Testis (tissue), 3 donors: ENCODE results near the gene UBA6. TPM values are rescaled to one million over a fixed set of nuclear protein-coding genes. Genes with fewer than 3 reads are reported as not detected.

ENCODE experiments used
- DNase-seq: peaks from one replicate; pipeline ENCODE4 v3.0.0-alpha.2; 2019
- H3K27ac ChIP-seq, 2 donors: fragments of 200-600 bp; sonication (generic); one replicate each; pipeline ENCODE4 v1.5.1; 2019
- H3K27me3 ChIP-seq: fragments of 200-600 bp; sonication (generic); one replicate; pipeline ENCODE4 v1.5.1; 2019
- H3K36me3 ChIP-seq: fragments of 200-600 bp; sonication (generic); one replicate; pipeline ENCODE4 v1.5.1; 2017; ENCODE audit warnings: low read depth; ENCODE audit errors: missing control alignments
- H3K4me1 ChIP-seq: fragments of 200-600 bp; sonication (generic); one replicate; pipeline ENCODE4 v1.5.1; 2019
- H3K4me3 ChIP-seq, 2 donors: fragments of 200-600 bp; sonication (generic); one replicate each; pipeline ENCODE4 v1.5.1; 2017 to 2019
- H3K9me3 ChIP-seq: fragments of 200-600 bp; sonication (generic); one replicate; pipeline ENCODE4 v1.5.1; 2017
- POLR2A ChIP-seq: fragments of 450-650 bp; IDR thresholded peaks from one replicate; pipeline ENCODE4 v1.6.1; 2017; ENCODE audit warnings: antibody characterized with exemption, mild to moderate bottlenecking, moderate library complexity
- WGBS, 2 donors: methylation state at CpG; one replicate each; pipeline ENCODE4 v1.1.5; 2018; 5-methylcytosine and 5-hydroxymethylcytosine counted together
- intact Hi-C: fragments of 100-400 bp; cut with DNase I; formaldehyde crosslinking; loops from one replicate; pipeline ENCODE4 v1.15.1; 2023; ENCODE audit warnings: low total_unique reads
- polyA plus RNA-seq: library from polyadenylated mRNA; stranded (reverse); fragments of 350-450 nt; fragmentation: Illumina TruSeq; extraction: RNeasy Lipid Tissue Mini Kit (QIAGEN cat#74804); gene quantifications from one replicate; pipeline ENCODE4 v1.2.3, GENCODE V29; 2014; ENCODE audit warnings: low read depth, low replicate concordance; ENCODE audit not compliant: insufficient read depth
- total RNA-seq, 2 donors: library from RNA; depleted of rRNA; stranded (reverse); fragments of >200 nt; gene quantifications; one replicate each; pipeline ENCODE4 v1.2.3, GENCODE V29; 2016
- TF ChIP-seq, protein P1 (sequence below), 3 experiments: fragments of 450-650 bp in 2 of 3; fragments of 200-600 bp in 1 of 3; sonication (generic) in 1 of 3; IDR thresholded peaks; one replicate each; pipeline ENCODE4 v1.5.1; 2016 to 2019; ENCODE audit warnings: antibody characterized with exemption in 3 of 3, mild to moderate bottlenecking in 2 of 3, moderate library complexity in 1 of 3

UBA6 gene
- total and polyA plus RNA-seq, 3 donors from 2014 or later: 19.7 to 86.8 (median 76.2) TPM

DNA sequence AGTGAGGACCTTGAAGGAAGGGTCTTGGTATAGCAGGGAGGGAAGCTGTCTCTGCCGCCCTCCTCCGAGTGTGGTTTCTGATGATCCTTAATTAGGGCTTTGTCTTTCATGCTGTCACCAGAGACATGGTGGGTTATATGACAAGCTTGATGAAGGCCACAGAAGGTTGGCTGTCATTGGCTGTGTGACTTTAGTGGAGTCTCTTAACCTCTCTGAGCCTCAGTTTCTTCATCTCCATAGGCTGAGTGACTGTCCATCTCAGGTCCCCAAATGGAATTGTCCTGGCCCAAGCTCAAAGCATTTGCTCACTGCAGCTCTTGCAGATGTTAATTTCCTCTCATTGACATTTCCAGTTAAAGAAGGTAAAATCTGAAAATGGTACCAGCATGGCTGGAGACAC is 16.6 kb upstream of the UBA6 start:
- H3K27ac ChIP-seq: no peak overlapping the region
- intact Hi-C loops: no loop called here
- WGBS, 2 donors: 100% methylated on average over 2 of the region's 2 CpGs
- H3K27me3 ChIP-seq: no peaks in the 10 kb centered on the region
- no peaks in the 10 kb centered on the region for H3K9me3 ChIP-seq
- no peaks in the 10 kb centered on the region for H3K4me1 ChIP-seq
- TF ChIP-seq POLR2A: no peak
- TF ChIP-seq, protein P1, sequence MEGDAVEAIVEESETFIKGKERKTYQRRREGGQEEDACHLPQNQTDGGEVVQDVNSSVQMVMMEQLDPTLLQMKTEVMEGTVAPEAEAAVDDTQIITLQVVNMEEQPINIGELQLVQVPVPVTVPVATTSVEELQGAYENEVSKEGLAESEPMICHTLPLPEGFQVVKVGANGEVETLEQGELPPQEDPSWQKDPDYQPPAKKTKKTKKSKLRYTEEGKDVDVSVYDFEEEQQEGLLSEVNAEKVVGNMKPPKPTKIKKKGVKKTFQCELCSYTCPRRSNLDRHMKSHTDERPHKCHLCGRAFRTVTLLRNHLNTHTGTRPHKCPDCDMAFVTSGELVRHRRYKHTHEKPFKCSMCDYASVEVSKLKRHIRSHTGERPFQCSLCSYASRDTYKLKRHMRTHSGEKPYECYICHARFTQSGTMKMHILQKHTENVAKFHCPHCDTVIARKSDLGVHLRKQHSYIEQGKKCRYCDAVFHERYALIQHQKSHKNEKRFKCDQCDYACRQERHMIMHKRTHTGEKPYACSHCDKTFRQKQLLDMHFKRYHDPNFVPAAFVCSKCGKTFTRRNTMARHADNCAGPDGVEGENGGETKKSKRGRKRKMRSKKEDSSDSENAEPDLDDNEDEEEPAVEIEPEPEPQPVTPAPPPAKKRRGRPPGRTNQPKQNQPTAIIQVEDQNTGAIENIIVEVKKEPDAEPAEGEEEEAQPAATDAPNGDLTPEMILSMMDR (IDR thresholded peaks at IDR 0.05): no peak
- H3K36me3 ChIP-seq: no peaks in the 10 kb centered on the region
- no peak overlapping the region for H3K4me3 ChIP-seq
- no peak for DNase-seq

DNA sequence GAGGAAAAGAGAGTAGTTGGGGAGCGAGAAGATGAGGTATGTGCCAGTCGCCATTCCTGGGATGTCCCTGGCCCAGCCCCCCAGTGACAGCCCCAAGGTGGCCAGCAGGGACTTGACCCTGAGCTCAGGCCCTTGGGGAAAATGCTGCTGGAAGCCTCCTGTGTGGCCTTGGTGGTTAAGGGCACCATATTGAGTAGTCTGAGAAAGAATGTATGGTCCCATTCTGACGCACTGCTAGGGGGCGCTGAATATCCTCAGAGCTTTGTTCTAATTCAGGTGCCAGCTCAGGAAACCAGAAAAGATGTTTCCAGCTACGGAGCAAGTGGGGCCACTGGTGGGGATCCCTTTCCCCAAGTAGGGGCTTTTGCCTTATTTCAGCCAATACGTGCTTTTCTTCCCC is 14.0 kb upstream of the UBA6 start:
- WGBS, 2 donors: 94 to 97% methylated on average over 6 of the region's 6 CpGs
- no peak overlapping the region for H3K27ac ChIP-seq

DNA sequence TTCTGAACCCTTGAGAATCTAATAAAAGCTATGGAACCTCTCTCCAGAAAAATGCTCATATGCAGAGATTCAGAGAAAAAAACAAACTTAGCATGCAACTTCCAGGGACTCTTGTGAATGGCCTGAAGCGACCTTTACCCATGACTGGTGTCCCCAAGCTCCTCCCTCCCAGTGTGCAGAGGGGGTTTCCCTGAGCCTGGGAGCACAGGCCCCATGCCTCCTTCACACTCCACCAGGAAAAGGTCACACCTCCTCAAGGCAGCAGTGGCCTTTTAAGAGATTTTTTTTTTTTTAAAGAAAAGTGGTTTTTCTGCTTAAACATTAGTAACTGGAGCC is 13.3 kb upstream of the UBA6 start:
- Histone ChIP-seq H3K27ac (no peak overlapping the region), H3K4me3 (no peak overlapping the region), H3K36me3 (no peaks in the 10 kb centered on the region), H3K4me1 (no peaks in the 10 kb centered on the region), H3K27me3 (no peaks in the 10 kb centered on the region), H3K9me3 (no peaks in the 10 kb centered on the region)
- intact Hi-C loops: no loop called here
- TF ChIP-seq, protein P1 (IDR thresholded peaks at IDR 0.05): no peak
- TF ChIP-seq POLR2A: no peak
- 93 to 100% methylated on average over 1 of the region's 1 CpG for WGBS, 2 donors
- no peak for DNase-seq

More for the DNA sequence above, 14.0 kb upstream of the UBA6 start:
- intact Hi-C loops: no loop called here
- H3K27me3 ChIP-seq: no peaks in the 10 kb centered on the region
- H3K36me3 ChIP-seq: no peaks in the 10 kb centered on the region
- H3K4me3 ChIP-seq: no peak overlapping the region
- H3K4me1 ChIP-seq: no peaks in the 10 kb centered on the region
- no peaks in the 10 kb centered on the region for H3K9me3 ChIP-seq
- no peak for DNase-seq
- TF ChIP-seq, protein P1 (IDR thresholded peaks at IDR 0.05): no peak
- no peak for TF ChIP-seq POLR2A

DNA sequence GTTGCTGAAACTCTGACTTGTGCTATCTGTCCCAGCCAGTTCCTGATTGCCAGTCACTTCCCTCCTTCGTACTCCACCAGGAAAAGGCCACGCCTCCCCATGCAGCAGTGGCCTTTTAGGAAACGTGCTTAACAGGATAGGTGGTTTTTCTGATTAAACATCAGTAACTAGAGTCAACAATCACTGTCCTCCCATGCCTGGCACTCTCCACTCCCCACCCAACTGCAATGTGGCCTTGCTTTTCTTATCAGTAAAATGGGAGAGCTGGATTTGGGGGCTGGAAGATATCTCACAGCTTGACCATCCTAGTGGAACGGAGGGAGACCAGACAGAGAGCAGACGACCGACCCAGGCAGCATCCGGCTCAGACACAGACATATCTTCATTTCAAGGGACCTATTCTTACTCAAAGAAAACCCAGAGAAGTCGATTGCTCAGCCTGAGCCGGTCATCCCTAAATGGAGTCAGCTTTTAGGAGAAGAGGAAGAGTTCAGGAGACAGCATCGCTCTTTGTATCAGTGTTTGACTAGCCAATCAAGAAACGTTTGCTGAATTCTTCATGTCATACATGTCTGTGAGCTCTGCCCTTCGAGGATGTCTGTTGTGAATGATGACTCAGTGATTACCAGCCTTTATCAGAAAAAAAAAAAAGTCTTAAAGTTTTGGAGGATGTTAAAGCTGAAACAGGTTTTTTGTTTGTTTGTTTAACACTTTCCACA is 12.7 kb upstream of the UBA6 start:
- 69 to 70% methylated on average over 8 to 12 of the region's 12 CpGs for WGBS, 2 donors
- Histone ChIP-seq H3K27me3 (no peaks in the 10 kb centered on the region), H3K27ac (no peak overlapping the region), H3K36me3 (no peaks in the 10 kb centered on the region), H3K4me1 (no peaks in the 10 kb centered on the region), H3K9me3 (no peaks in the 10 kb centered on the region), H3K4me3 (no peak overlapping the region)
- TF ChIP-seq, protein P1 (IDR thresholded peaks at IDR 0.05): no peak
- TF ChIP-seq POLR2A: no peak
- intact Hi-C loops: no loop called here
- DNase-seq: no peak
